ENCODE results near the gene EIF2B4.

The EIF2B4 gene

DNA sequence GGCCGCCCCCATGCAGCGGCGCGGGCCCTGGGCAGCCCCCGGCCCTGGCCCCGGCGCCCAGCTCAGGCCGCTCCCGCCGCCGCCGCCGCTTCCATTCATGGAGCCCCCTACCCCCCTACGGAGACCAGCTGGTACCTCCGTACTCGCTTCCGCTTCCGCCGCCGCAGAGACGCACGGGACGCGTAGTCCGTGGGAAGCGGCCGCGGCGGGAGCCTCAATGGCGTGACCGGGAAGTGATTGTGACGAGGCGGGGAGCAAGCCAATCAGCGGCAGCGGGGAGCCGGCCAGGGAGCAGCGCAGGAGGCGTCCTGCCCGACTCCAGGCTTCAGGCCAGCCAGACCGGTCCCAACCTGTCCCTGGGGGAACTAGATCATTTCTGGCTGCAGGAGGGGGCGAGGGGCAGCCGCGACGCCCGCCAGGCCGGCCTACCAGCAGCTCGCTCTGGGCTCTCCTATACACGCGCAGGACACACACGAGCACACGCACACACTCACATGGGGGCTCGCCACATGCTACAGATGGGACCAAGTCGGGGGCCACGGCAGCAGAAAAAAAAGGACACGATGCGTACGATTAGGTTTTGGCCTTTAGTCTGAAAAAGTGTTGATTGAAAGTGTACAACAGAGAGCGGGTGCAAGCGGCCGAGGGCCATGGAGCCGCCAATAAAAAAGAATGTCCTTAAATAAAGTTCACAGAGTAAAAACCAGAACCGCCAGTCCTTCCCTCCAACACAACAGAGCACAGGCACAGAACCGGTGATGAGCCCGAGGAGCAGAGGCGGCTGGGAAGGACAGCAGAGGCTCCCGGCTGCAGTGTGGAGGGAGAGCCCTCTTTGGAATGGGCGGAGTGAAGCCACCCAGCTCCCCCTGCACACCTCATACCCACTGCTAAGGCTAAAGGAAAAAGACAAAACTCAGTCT is 10.7 kb upstream of the EIF2B4 start, which contains the start of gene ZNF513:
Gene ZNF513 (minus strand): TSS at position 109 of the 920 bp plus-strand sequence. CDS start 208 bp downstream, outside the sequence.
- peak within 1 kb of the TSS; percentile 67 to 86 (median 81) for H3K4me3 ChIP-seq (ENCODE audit: control insufficient read depth in 1 of 7, extremely low read depth in 1 of 7, insufficient read depth in 4 of 7, low read depth in 2 of 7, low read length in 6 of 7)
- WGBS (ENCODE audit: insufficient coverage) = 21% methylated on average over 52 of the region's 67 CpGs
- H3K4me1 ChIP-seq (ENCODE audit: control extremely low read depth in 1 of 4, control insufficient read depth in 4 of 4, insufficient read depth in 4 of 4, low read length in 3 of 4) = peaks cover 12 to 27% (median 18%) of the 10 kb centered on the region in 4 experiments
- no peaks in the 10 kb centered on the region for H3K9me3 ChIP-seq (ENCODE audit: control extremely low read depth in 1 of 5, control insufficient read depth in 4 of 5, insufficient read depth in 2 of 5, low read depth in 1 of 5, low read length in 4 of 5)
- H3K27me3 ChIP-seq (replicated peaks in 2 of 5; ENCODE audit: control insufficient read depth in 4 of 5, insufficient read depth in 5 of 5, low read length in 4 of 5) = no peaks in the 10 kb centered on the region
- H3K27ac ChIP-seq (ENCODE audit: insufficient read depth in 1 of 2, low read depth in 1 of 2, low read length in 2 of 2, poor library complexity in 1 of 2, severe bottlenecking in 2 of 2) = peak within 1 kb of the TSS; percentile 81 to 92
- DNase-seq = peak; percentile 91 to 94 (median 92)
- CTCF ChIA-PET = interaction anchor here (1.6 to 2.0 kb wide), 2 partner anchors 10 to 47 kb away, joined by 6 read pairs; partner anchors contain the start of genes NRBP1 and SNX17
- POLR2A ChIA-PET = interaction anchor here (2.3 kb wide), 1 partner anchor 10 kb away, joined by 15 read pairs; the partner anchor contains the start of genes EIF2B4 and SNX17
- peaks cover 12 to 81% (median 51%) of the 10 kb centered on the region in 4 experiments for H3K36me3 ChIP-seq (ENCODE audit: control insufficient read depth in 4 of 4, insufficient read depth in 4 of 4, low read length in 3 of 4)

- Histone ChIP-seq H3K9me3 (ENCODE audit: control extremely low read depth in 1 of 5, control insufficient read depth in 4 of 5, insufficient read depth in 2 of 5, low read depth in 1 of 5, low read length in 4 of 5) (no peaks in the 10 kb centered on the region), H3K4me1 (ENCODE audit: control extremely low read depth in 1 of 4, control insufficient read depth in 4 of 4, insufficient read depth in 4 of 4, low read length in 3 of 4) (peaks cover 12 to 27% (median 18%) of the 10 kb centered on the region in 4 experiments), H3K36me3 (ENCODE audit: control insufficient read depth in 4 of 4, insufficient read depth in 4 of 4, low read length in 3 of 4) (peaks cover 12 to 81% (median 55%) of the 10 kb centered on the region in 4 experiments), H3K4me3 (ENCODE audit: control insufficient read depth in 1 of 7, extremely low read depth in 1 of 7, insufficient read depth in 4 of 7, low read depth in 2 of 7, low read length in 6 of 7) (peak overlapping the region; percentile 67 to 86 (median 81)), H3K27ac (ENCODE audit: insufficient read depth in 1 of 2, low read depth in 1 of 2, low read length in 2 of 2, poor library complexity in 1 of 2, severe bottlenecking in 2 of 2) (peak overlapping the region; percentile 81 to 92), H3K27me3 (replicated peaks in 2 of 5; ENCODE audit: control insufficient read depth in 4 of 5, insufficient read depth in 5 of 5, low read length in 4 of 5) (no peaks in the 10 kb centered on the region)
- ChIA-PET POLR2A (interaction anchor here (0.6 to 2.3 kb wide), 3 partner anchors 9 to 1213 kb away, joined by 3 to 15 read pairs (median 7); partner anchors contain the start of genes EIF2B4, PPM1G and SNX17), CTCF (interaction anchor here (0.8 to 1.6 kb wide), 7 partner anchors 9 to 246 kb away, joined by 3 to 7 read pairs (median 3); partner anchors contain the start of genes EIF2B4 and SNX17)
- peak; percentile 10 to 60 (median 45) for DNase-seq
- WGBS (ENCODE audit: insufficient coverage) = 0% methylated on average over 22 of the region's 35 CpGs
These were observed 9.9 kb upstream of the EIF2B4 start for GRCh38 chr2:27379836-27380625.

GRCh38 chr2:27379383-27379835 is 9.3 kb upstream of the EIF2B4 start:
- Histone ChIP-seq H3K36me3 (ENCODE audit: control insufficient read depth in 4 of 4, insufficient read depth in 4 of 4, low read length in 3 of 4) (peaks cover 7 to 81% (median 56%) of the 10 kb centered on the region in 4 experiments), H3K4me3 (ENCODE audit: control insufficient read depth in 1 of 7, extremely low read depth in 1 of 7, insufficient read depth in 4 of 7, low read depth in 2 of 7, low read length in 6 of 7) (peak overlapping the region in 6 of 7 experiments; percentile 67 to 86 (median 82)), H3K27ac (ENCODE audit: insufficient read depth in 1 of 2, low read depth in 1 of 2, low read length in 2 of 2, poor library complexity in 1 of 2, severe bottlenecking in 2 of 2) (peak overlapping the region; percentile 81 to 92), H3K27me3 (replicated peaks in 2 of 5; ENCODE audit: control insufficient read depth in 4 of 5, insufficient read depth in 5 of 5, low read length in 4 of 5) (no peaks in the 10 kb centered on the region), H3K9me3 (ENCODE audit: control extremely low read depth in 1 of 5, control insufficient read depth in 4 of 5, insufficient read depth in 2 of 5, low read depth in 1 of 5, low read length in 4 of 5) (no peaks in the 10 kb centered on the region), H3K4me1 (ENCODE audit: control extremely low read depth in 1 of 4, control insufficient read depth in 4 of 4, insufficient read depth in 4 of 4, low read length in 3 of 4) (peaks cover 12 to 27% (median 18%) of the 10 kb centered on the region in 4 experiments)
- DNase-seq = peak in 2 of 3 donors; percentile 16 to 33
- POLR2A ChIA-PET = interaction anchor here (0.6 to 2.3 kb wide), 3 partner anchors 8 to 1214 kb away, joined by 3 to 15 read pairs (median 7); partner anchors contain the start of genes EIF2B4, PPM1G and SNX17
- no CpG with 5 or more reads among the region's 2 CpGs for WGBS (ENCODE audit: insufficient coverage)
- CTCF ChIA-PET = interaction anchor here (0.8 to 1.6 kb wide), 8 partner anchors 8 to 246 kb away, joined by 3 to 7 read pairs (median 3); partner anchors contain the start of genes EIF2B4, PPM1G and SNX17

GRCh38 chr2:27378809-27379290 is 8.7 kb upstream of the EIF2B4 start:
- 98% methylated on average over 8 of the region's 9 CpGs for WGBS (ENCODE audit: insufficient coverage)
- peak overlapping the region in 1 of 2 experiments; percentile 92 for H3K27ac ChIP-seq (ENCODE audit: insufficient read depth in 1 of 2, low read depth in 1 of 2, low read length in 2 of 2, poor library complexity in 1 of 2, severe bottlenecking in 2 of 2)
- H3K4me3 ChIP-seq (ENCODE audit: control insufficient read depth in 1 of 7, extremely low read depth in 1 of 7, insufficient read depth in 4 of 7, low read depth in 2 of 7, low read length in 6 of 7) = peak overlapping the region in 1 of 7 experiments; percentile 83
- H3K36me3 ChIP-seq (ENCODE audit: control insufficient read depth in 4 of 4, insufficient read depth in 4 of 4, low read length in 3 of 4) = peaks cover 4 to 80% (median 55%) of the 10 kb centered on the region in 4 experiments
- H3K9me3 ChIP-seq (ENCODE audit: control extremely low read depth in 1 of 5, control insufficient read depth in 4 of 5, insufficient read depth in 2 of 5, low read depth in 1 of 5, low read length in 4 of 5) = no peaks in the 10 kb centered on the region
- DNase-seq = no peak
- no peaks in the 10 kb centered on the region for H3K27me3 ChIP-seq (replicated peaks in 2 of 5; ENCODE audit: control insufficient read depth in 4 of 5, insufficient read depth in 5 of 5, low read length in 4 of 5)
- POLR2A ChIA-PET = interaction anchor here (1.0 to 2.3 kb wide), 2 partner anchors 8 to 30 kb away, joined by 4 to 15 read pairs; partner anchors contain the start of genes EIF2B4, PPM1G and SNX17
- peaks cover 12 to 27% (median 18%) of the 10 kb centered on the region in 4 experiments for H3K4me1 ChIP-seq (ENCODE audit: control extremely low read depth in 1 of 4, control insufficient read depth in 4 of 4, insufficient read depth in 4 of 4, low read length in 3 of 4)
- CTCF ChIA-PET = interaction anchor here (0.7 to 1.6 kb wide), 8 partner anchors 8 to 420 kb away, joined by 3 to 7 read pairs (median 3); partner anchors contain the start of genes EIF2B4, PPM1G and SNX17

- WGBS (ENCODE audit: insufficient coverage) = 91% methylated on average over 28 of the region's 29 CpGs
- POLR2A ChIA-PET = interaction anchor here (1.0 kb wide), 1 partner anchor 31 kb away, joined by 4 read pairs; the partner anchor contains the start of gene PPM1G
- Histone ChIP-seq H3K36me3 (ENCODE audit: control insufficient read depth in 4 of 4, insufficient read depth in 4 of 4, low read length in 3 of 4) (peaks cover 4 to 78% (median 53%) of the 10 kb centered on the region in 4 experiments), H3K4me1 (ENCODE audit: control extremely low read depth in 1 of 4, control insufficient read depth in 4 of 4, insufficient read depth in 4 of 4, low read length in 3 of 4) (peaks cover 12 to 27% (median 18%) of the 10 kb centered on the region in 4 experiments), H3K4me3 (ENCODE audit: control insufficient read depth in 1 of 7, extremely low read depth in 1 of 7, insufficient read depth in 4 of 7, low read depth in 2 of 7, low read length in 6 of 7) (no peak overlapping the region), H3K27ac (ENCODE audit: insufficient read depth in 1 of 2, low read depth in 1 of 2, low read length in 2 of 2, poor library complexity in 1 of 2, severe bottlenecking in 2 of 2) (no peak overlapping the region), H3K27me3 (replicated peaks in 2 of 5; ENCODE audit: control insufficient read depth in 4 of 5, insufficient read depth in 5 of 5, low read length in 4 of 5) (no peaks in the 10 kb centered on the region), H3K9me3 (ENCODE audit: control extremely low read depth in 1 of 5, control insufficient read depth in 4 of 5, insufficient read depth in 2 of 5, low read depth in 1 of 5, low read length in 4 of 5) (no peaks in the 10 kb centered on the region)
- peak in 2 of 3 donors; percentile 16 to 24 for DNase-seq
- CTCF ChIA-PET = interaction anchor here (0.5 to 1.4 kb wide), 3 partner anchors 32 to 419 kb away, joined by 3 read pairs; partner anchors contain the start of gene PPM1G
These were observed 8.1 kb upstream of the EIF2B4 start for GRCh38 chr2:27378096-27378808.

Measured in common myeloid progenitor, CD34-positive (primary cell).